GM18873 (cell line): Measurements from ENCODE around the gene NEK7.
"Not testable (repeated sequence)": the region's sequence is repeated elsewhere in the genome, so short reads cannot be mapped to it uniquely, and the experiment has no call there.

Source experiments
- ATAC-seq: cut with Tn5 transposase; IDR thresholded peaks from one replicate; pipeline ENCODE4 v1.9.1; 2021; ENCODE audit warnings: mild to moderate bottlenecking, moderate library complexity, moderate number of reproducible peaks; ENCODE audit not compliant: unreplicated experiment, low FRiP score

Gene NEK7

DNA sequence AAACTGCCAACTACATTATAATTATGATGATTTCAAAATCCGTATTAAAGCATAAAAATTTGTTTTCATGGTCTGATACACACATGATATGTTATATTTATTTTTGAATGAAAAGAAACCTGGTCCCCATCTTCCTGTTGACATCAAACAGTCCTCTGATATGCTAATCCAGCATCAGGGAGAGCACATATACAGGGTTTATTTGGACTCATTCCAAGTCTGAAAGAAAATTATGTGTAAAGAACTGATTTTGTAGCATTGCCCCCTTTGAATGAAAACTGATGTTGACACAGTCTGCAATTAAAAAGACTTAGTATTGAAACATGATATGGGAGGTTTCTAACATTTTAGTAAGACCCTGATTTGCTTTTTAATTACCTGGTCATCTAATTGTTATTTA lies 119.4 kb downstream of the NEK7 start:
- ATAC-seq: no peak

DNA sequence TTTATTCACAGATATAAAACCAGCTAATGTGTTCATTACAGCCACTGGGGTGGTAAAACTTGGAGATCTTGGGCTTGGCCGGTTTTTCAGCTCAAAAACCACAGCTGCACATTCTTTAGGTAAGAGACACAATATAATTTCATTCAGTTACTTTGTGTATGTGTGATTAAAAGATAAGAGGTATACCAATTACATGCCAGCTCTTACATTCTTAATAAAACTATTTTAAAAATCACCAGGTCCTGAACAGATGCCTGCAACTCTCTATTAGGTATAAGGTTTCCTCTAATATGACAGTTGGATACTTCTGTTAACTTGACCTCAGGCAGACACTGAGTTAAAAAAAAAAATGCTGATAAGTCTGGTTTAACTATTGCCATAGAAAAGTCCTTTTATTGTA lies 122.1 kb downstream of the NEK7 start:
- no peak for ATAC-seq

DNA sequence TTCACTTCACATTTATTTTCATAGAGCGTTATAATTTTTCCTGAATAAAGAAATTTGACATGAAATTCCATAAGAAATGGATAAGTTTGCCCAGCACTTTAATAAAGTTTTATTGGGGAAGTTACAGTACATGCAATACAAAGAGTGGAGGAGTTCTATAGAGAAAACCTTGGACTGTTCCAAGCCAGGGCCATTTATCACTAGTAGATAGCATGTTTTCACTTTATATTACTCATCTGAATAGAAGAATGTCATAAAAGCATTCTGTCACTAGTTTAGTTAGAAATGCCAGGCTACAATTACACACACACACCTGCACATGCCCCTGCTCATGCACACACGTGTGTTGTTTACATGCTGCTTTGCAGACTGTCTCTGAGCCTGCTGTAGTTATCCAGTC lies 123.3 kb downstream of the NEK7 start:
- no peak for ATAC-seq

DNA sequence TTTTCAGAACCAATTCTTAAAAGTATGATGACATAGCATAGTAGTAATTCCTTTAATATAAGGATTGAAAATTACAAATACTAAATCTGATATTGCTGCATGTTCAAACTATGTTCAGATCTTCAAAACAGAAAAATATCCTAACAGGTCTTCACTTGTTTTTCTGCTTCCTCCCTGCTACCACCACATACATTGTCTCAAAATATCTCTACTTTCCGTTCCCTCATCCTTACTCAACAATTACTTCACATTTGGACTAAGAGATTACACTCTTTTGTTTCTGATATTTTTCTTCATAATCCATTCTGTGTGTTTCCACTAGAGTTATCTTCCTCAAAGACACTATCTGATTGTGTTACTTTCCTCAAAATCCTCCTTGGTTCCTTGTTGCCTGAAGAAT lies 125.1 kb downstream of the NEK7 start:
- ATAC-seq: no peak

DNA sequence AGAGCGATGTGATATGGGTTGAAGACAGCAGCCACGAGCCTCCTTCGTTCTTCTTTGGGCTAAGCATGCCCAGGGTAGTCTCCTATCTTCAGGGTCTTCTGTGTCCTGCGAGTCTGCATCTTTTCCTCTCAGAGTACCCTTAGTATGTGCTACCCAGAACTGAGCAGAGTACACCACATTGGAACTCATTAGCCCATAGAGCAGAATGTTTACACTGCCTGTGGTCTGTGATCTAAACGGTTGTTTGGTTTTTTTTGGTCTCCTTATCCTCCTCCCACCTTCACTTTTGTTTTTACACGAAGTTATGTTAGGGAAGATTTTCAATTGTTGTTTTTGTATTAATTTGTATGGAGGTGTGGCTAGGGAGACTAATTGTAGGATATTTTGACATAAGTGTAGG lies 126.4 kb downstream of the NEK7 start:
- no peak for ATAC-seq

DNA sequence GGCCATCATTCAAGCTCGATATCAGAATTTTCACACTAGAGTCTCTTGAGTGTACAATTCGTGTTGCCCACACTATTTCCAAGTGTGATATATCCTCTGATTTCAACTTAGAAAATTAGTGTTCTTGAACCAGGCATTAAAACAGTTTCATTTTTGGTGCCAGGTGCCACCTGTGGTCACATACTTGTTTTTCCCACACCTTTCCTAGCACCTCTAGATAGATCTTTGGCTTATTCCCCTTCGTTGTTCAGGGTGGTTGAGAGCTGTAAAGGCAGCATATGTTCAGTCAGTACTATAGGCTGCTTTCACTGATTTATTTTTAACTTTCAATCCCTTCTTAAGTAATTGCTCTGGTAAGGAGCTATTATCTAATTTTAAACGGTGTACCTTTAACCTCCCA lies 131.1 kb downstream of the NEK7 start:
- ATAC-seq: no peak

DNA sequence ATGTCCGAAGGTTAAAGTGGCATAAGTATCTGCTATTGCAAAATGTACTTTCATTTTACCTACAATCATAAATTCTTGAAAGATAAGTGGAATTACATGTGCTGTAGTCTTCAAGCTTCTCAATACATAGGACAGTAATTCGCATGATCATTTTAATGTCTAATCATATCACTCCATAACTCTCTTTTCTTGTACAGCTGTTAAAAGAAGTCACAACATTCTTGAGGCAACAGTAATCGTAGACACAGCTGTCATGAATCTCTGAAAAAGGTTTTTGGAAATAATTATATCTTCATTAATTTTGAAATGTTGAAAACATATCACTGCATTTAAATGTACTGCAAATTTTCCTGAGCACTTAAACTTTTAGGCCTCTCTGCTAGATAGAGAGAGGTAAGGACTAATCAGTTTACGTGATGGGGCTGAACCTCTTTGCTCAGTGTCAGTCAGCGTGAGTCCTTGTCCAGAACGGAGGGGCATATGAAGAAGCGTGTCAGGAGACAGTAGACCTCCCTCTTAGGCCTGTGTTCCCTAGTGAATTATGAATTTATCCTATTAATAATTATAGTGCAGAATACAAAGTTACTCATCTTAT lies 133.4 kb downstream of the NEK7 start:
- no peak for ATAC-seq

DNA sequence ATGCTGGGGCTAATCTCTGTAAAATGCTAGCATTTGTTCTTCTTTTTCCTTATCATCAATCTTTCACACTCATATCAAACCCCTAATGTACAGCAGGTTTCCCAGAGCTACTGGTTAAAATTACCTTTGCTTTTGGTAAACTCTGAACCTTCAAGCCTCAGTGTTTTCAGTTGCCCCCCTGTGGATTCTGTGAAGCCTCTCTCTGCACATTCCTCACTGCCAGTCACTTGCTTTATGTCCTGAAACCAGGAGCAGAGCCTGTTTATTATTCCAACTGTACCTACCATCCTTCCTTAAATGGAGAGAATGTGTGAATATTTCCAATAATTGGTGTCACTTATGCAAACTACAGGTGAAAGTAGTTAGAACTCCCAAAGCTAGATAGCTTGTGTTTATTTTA lies 134.2 kb downstream of the NEK7 start:
- no peak for ATAC-seq

DNA sequence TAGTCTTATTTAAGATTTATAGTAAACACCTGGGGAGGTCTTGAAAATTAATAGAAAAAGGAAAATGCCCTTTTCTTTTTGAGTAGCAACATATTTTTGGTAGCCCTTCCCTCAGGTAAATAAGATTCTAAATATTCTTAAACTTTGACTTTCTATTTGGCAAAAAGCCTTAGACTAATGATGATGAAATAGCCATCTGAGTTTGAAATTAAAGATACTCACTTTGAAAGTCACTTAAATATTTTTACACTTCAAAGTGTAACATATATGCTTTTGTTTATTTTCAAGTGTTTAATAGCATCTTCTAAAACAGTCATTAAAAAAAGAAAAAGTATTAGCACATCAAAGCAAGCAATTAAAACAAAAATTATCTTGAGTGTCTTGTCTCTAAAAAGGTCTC lies 135.1 kb downstream of the NEK7 start:
- ATAC-seq: no peak

DNA sequence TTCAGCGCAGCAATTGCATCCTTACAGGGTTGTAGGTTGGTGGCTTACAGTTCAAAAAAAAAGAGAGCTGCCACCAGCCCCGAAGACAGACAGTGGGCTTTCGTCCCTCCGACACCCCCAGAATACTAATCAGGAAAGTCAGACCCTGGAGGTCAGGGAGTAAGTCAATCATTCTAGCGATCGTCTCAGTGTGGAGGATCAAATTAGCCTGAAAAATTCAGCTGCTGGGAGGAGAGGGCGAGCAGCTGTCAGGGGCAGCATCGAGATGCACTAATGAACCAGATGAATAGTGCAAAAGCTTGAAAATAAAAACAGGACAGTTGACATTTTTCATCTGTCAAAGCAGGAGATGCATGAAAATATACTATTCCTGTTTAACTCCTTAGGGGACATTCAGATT lies 138.4 kb downstream of the NEK7 start:
- no peak for ATAC-seq

DNA sequence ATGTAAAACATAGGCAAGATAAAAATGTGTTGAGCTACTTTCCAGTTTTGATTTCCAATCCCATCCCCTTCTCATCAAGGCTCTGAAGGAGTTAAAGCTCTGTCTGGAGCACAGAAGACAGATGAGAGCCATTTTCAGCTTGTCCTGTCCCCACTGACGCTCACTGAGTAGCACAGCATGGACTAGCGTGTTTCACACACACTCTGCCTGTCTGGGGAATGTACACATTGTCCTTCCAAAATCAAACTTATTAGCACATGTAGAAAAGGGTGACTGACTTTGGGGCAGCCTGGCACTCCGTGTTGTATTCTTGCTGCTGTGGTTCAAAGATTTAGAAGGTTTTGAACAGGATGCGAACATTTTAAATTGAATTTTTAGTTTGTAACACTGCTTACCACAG lies 139.2 kb downstream of the NEK7 start:
- no peak for ATAC-seq

DNA sequence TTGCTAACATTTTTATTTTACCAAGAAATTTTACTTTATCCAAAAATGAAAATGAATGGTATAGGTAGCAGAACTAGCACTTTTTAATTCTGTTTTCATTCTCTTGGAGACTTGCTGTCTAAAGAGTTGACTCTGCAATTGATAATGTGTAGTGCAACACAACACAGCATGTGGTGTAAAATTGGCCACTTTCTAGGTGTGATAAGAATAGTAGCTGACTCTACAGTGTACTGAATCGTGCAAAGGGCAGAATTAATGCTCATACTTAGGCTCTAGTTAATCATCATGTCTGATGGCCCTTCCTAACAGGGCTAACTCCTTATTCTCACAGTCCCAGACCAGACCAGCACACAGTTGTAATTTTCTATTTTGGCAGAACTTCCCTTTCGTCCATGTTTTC lies 140.5 kb downstream of the NEK7 start:
- no peak for ATAC-seq

DNA sequence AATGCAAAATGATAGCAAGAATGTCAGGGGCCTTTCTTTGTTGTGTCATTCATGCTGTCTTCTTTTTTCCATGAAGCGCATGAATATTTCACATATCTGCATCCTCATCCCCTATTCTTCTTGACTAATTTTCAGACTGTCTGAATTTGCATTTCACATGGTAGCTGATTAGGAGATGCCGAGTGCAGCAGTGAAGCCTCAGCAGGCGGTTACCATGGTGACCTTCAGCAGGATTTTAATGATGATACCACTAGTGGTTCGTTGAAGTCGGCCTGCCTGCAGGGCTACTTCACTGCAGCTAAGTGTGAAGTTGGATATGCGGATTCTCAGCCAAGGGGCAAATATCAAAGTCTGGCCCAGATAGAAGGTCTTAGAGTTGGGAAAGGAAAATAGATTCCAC lies 141.8 kb downstream of the NEK7 start:
- no peak for ATAC-seq

DNA sequence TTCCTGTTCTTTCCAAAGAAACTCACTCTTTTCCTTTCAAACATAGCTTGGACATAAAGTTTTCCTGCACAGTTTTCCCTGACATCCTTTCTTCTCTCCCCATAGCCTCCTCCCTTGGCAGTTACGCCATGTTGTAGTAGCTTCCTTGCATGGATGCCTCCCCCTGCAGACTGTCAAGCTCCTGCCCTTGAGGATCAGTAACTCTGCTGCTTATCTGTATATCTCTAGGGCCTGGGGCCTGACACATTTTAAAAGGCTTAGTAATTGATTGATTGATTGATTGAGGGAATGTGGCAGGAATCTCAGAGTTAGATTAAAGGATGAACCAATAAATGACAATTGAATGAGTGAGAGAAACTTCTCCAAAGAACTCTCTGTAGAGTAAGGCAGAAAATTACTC lies 143.7 kb downstream of the NEK7 start:
- ATAC-seq: no peak

DNA sequence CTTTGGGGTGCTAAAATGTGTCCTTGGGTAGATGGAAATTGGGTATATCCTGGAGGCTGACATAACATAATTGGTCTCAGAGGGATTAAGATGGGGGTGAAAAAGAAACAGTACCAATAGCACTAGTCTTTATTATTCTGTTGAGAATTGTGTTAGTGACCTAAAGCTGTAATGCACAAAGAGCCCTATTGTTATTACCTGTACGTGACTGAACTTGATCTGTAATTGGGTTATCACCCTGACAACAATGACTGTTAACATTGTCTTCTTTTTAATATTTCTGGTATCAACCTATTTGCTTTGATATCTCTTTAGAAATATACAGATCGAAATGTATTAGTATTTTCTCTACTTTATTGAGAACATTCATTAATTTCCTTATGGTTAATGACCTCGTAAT lies 147.6 kb downstream of the NEK7 start:
- ATAC-seq: no peak

DNA sequence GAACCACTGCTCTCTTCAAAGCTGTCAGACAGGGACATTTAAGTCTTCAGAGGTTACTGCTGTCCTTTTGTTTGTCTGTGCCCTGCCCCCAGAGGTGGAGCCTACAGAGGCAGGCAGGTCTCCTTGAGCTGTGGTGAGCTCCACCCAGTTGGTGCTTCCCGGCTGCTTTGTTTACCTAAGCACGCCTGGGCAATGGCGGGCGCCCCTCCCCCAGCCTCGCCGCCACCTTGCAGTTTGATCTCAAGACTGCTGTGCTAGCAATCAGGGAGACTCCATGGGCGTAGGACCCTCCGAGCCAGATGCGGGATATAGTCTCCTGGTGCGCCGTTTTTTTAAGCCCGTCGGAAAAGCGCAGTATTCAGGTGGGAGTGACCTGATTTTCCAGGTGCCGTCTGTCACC lies 158.0 kb downstream of the NEK7 start:
- ATAC-seq: not testable (repeated sequence)

DNA sequence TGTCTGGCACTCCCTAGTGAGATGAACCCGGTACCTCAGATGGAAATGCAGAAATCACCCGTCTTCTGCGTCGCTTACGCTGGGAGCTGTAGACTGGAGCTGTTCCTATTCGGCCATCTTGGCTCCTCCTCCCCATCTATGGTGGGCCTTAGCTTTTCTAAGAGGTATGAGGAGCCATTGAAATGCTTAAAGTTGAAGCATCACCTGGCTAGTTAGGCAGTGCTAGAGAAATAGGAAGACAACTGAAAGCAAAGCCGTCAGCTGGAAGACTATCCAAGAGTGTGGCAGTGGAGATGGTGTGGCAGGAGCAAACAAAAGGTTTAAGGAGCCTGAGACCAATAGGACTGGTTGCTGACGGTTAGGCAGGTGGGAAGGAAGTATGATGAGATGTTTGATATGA lies 158.5 kb downstream of the NEK7 start:
- ATAC-seq: not testable (repeated sequence)

DNA sequence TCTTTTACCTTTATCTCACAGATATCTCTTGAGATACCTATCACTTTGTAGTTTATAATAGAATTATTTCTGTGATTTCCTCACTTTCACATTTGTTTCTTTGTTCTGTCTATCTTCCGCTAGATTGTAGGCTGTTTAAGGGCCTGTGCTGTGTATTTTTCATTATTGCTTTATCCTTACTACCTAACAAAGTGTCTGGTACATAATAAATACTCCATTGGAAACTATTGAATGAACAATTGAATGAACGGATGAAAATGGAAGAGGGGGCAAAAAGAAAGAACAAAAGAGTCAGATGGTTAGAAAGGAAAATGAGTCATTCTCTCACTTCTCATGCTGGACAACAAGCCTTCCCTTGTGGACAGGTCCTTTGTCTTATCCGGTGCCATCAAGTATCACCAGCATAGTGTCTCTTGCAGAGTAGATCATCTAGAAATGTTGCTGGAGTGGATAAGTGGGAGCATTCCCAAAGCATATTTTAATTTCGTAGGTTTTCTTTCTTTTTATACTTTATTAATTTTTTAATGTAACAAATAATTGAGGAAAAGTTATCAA lies 159.8 kb downstream of the NEK7 start:
- no peak for ATAC-seq

DNA sequence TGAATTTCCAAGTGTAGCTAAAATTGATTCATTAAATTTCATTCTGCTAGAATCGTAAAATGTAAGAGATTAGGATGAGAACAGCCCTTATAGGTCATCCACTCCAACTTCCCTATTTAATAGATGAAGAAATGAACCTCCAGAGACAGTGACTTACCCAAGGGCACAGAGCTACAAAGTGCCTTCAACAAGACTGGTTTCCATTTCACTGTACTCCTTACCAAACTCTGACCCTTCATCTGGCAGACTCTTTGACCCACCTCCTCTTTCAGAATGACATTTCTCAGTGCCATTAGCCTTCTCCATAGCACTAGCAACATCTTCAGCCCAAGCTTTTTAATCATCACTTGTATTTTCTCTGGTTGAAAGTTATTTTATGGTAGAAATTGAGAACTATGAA lies 161.3 kb downstream of the NEK7 start:
- ATAC-seq: peak; percentile 71

DNA sequence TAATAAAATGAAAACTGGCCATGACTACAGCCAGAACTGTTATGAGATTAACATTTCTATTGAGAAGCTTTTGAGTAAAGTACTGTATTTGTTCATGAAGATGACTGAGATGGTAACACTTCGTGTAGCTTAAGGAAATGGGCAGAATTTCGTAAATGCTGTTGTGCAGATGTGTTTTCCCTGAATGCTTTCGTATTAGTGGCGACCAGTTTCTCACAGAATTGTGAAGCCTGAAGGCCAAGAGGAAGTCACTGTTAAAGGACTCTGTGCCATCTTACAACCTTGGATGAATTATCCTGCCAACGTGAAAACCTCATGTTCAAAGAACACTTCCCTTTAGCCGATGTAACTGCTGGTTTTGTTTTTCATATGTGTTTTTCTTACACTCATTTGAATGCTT lies 164.0 kb downstream of the NEK7 start:
- no peak for ATAC-seq

DNA sequence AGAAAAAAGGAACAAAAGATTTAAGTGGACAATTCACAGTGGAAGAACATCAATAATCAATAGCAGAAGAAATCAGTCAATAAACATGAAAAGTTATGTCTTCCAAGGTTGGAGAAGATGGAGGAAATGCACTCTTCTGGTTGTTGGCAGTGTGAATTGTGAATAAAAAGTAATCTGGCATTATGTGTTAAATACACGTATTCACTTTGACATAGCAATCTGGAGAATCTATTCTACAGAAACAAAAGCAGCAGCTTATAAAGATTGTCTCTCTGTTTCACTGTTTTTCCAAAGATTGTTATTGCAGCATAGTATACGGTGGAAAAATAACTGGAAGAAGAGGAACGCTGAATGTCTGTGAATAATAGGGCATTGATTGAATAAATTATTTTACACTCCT lies 169.4 kb downstream of the NEK7 start:
- no peak for ATAC-seq

DNA sequence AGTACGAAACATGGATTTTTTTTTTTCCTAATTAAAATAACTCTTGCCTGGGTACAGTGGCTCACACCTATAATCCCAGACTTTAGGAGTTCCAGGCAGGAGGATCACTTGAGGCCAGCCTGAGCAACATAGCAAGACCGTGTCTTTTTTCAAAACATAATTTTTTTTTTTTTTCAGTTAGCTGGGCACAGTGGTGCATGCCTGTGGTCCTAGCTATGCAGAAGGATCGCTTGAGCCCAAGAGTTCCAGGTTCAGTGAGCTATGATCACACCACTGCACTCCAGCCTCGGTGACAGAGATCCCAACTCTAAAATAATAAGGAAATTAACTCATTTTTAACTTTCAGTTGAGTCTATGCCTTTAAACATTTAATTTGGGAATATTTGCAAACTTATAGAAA lies 170.1 kb downstream of the NEK7 start:
- ATAC-seq: no peak

DNA sequence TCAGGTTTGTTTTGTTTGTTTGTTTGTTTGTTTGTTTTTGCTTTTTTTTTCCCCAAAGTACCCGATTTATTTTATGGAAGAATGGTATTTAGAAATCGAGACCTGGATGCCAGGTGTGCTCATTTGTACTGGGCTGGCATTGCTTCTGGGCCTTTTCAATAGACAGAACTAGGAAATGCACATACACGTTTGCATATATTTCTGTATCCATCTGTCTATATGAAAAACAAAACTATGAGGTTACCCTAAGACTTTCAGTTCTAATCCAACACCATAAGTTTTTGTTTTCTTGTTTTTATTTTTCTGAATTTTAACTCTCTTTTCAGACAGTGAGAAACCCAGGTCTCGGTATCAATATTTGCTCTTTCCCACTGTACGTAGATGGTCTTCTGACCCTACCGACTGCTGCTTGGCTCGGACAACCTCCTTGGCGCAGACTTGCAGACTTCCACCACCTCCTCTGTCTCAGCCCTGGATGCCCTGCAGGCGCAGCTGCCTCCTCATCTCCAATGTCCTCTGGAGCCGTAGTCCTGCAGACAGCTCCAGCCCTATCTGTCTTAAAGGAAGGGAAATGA lies 171.7 kb downstream of the NEK7 start:
- ATAC-seq: no peak
